DMS 273 (cell line): ENCODE results near the gene BNC2.
A peak's percentile ranks its signal among the peaks of the same experiment; 100 is the strongest.

Experiments
- DNase-seq: peaks from one replicate; lab custom pipeline; 2025; ENCODE audit not compliant: unreplicated experiment; lab: John Stamatoyannopoulos, UW

BNC2 gene

GRCh38 chr9:16611983-16612382 lies 258.5 kb downstream of the BNC2 start:
- no peak for DNase-seq

GRCh38 chr9:16611001-16611400 lies 259.5 kb downstream of the BNC2 start:
- DNase-seq, result no peak

DNA sequence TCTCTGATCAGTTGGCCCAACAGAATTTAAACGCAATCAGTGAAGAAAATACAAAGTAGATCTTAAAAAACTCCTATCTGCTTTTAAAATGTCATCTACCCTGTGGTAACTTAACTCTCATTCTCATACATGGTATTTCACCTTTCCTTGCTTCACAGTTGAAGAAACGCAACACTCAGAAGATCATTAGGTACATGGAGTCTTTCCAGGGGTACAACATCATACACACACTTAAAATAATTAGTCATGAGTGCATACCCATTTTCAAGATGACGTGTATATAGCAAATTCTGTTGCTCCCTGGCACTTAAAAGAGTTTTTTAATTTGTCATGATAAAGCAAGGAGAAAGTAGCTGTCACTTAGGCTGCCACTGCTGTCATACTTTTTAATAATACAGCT lies 259.9 kb downstream of the BNC2 start:
- no peak for DNase-seq

DNA sequence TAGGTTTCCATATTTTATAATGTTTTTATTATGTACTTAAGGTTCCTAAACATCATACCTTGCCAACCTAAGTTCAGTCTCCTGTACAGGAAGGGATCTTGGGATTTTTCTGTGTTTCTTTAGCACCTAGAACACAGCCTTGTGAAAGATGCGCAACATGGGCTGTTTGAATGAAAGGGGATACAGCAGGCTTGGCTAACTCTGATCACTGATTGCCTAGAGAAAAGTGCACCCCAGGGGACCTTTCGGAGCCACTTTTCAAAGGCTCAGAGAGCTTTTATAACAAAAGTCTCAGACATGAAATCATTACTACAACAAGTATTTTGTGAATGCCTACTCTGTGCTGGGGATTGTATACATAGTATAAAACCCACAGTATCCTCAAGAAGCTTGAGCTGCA lies 261.6 kb downstream of the BNC2 start:
- no peak for DNase-seq

DNA sequence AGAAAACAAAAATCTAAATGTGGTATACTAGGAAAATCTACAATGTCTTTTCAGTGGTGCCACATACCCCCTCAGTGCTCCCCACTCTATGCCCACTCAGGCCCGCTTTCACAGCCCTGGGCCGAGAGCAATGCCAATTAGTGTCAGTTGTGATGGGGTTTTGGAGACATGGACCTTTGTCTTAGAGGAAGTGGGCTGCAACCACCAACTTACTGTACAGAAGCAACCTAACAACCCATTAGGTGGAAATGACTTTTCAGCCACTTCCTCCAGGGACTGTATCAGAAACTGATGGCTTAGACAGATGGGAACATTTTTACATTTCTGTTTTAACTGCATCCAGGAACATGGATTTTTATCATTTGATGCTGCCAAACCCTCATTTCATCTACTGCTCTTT lies 268.0 kb downstream of the BNC2 start:
- no peak for DNase-seq

DNA sequence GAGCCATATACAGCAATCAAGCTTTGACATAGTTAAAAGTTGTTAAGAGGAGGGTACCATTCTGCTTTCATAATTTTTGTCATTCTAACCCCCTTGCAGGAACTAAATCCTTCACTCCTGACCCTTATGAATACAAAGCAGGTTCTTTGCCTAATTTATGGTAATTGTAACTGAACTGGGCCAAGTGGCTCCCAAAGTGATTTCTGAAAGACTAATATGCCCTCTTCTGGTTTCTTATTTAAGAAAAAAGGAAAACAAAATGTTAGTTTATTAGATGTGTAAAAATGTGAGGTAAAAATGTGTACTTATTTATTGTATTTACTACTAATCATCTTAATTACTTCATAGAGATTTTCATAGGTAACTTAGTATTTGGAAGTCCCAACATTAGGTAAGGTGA lies 268.5 kb downstream of the BNC2 start:
- peak; percentile 20 for DNase-seq

DNA sequence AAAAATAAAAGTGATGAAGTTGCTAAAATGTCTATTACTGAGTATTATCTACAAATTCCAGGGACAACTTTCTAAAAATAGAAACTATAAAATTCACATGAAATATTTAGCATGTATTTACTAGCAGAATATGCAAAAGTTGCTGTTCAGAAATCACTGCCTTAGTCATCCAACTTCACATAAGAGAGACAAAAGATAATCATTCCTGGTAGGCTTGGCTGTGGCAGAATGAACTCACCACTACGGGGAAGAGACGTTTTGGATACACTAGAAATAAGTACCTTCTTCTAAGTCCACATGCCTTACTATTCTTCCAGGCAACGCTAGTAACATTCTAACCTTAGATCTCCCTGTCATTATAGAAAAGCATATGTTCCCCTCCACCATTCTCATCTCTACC lies 272.2 kb downstream of the BNC2 start:
- DNase-seq, result no peak

GRCh38 chr9:16597136-16597535 lies 273.3 kb downstream of the BNC2 start:
- no peak for DNase-seq

- DNase-seq, result no peak
Measured at GRCh38 chr9:16595227-16595626, 275.2 kb downstream of the BNC2 start.

DNA sequence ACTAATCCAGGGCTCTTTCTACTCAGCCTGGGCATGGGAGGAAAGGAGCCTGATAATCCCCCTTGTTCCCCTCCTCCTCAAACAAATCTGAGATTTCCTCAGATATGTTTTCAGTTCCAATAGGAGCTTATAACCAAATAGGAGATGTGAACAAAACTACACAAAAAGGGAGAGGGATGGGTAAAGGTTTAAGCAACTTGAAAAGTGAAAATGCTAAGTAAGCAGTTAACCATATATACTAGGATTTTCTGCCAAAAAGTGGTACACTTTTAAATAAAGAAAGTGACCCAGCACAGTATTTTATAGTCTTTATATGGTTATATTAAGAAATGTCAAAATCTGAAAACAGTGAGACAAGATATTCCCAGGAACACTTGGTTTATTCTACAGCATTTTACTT lies 275.7 kb downstream of the BNC2 start:
- DNase-seq, result no peak

GRCh38 chr9:16593746-16594145 lies 276.7 kb downstream of the BNC2 start:
- no peak for DNase-seq

DNA sequence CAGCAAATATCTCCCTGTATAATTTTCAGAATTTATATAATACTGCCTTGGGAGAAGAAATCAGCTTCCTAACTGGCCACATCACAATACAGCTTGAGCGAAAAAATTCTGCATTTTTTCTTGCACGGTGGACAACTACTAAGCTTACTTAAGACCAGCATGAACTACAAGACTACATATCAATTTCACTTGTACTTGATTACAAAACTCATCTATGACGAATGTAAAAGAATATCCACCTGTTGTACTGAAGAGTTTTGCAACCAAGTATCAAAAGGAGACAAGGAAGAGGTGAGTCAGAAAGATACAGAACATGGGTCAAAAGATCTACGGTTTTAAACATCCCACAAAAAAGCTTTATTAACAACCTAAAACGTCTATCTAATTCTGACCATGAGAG lies 279.4 kb downstream of the BNC2 start:
- DNase-seq, result no peak

DNA sequence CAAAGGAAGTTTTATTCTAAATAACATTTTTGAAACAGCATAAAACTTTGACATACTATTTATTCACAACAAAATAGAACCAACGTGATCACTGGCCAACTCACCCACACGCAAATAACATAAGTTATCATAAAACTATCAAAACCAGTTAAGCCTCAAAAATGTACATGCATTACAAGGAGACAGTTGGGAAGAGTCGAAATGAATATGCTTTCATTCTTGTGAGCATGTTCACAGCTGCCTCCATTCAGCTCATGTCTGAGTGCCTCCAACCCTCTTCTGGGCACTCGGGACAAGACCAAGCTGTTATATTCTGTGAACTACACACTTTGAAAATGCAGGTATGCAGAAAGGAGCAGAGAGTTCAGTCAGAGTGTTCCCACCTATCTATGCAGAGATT lies 284.9 kb downstream of the BNC2 start:
- DNase-seq, result no peak

GRCh38 chr9:16579872-16580432 lies 290.5 kb downstream of the BNC2 start:
- DNase-seq, result no peak

DNA sequence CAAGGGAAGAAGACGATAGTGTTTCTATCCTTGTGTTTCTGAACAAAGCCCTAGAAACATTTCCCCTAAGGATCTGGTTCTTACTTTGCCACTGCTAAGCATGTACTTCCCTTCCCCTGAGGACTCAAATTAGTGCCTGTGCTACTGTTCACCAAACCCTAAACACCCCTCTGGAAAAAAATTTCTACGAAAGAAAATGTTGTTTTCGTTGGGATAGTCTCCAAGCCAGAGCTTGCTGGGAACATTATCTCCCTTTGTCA lies 294.6 kb downstream of the BNC2 start:
- no peak for DNase-seq

- DNase-seq, result peak; percentile 57
Measured at GRCh38 chr9:16575142-16575985, 295.1 kb downstream of the BNC2 start.

GRCh38 chr9:16572005-16572734 lies 298.3 kb downstream of the BNC2 start:
- DNase-seq, result peak; percentile 32

GRCh38 chr9:16571127-16571802 lies 299.2 kb downstream of the BNC2 start:
- DNase-seq, result peak; percentile 72

GRCh38 chr9:16563446-16563845 lies 307.0 kb downstream of the BNC2 start:
- DNase-seq, result no peak

- peak; percentile 9 for DNase-seq
Measured at GRCh38 chr9:16561121-16561520, 309.3 kb downstream of the BNC2 start.

GRCh38 chr9:16559418-16560188 lies 310.9 kb downstream of the BNC2 start:
- peak; percentile 28 for DNase-seq
